ENCODE results near the gene MCCC1.
"Not testable (repeated sequence)": the region's sequence is repeated elsewhere in the genome, so short reads cannot be mapped to it uniquely, and the experiment has no call there.

The MCCC1 gene

GRCh38 chr3:182999767-183000166 lies 99.5 kb downstream of the MCCC1 start:
- peaks cover 3% of the 10 kb centered on the region for H3K9me3 Mint-ChIP-seq
- H3K4me1 Mint-ChIP-seq = peaks cover 5% of the 10 kb centered on the region
- H3K27me3 Mint-ChIP-seq = no peaks in the 10 kb centered on the region
- H3K36me3 Mint-ChIP-seq = no peaks in the 10 kb centered on the region
- H3K27ac Mint-ChIP-seq = no peak overlapping the region
- H3K4me3 Mint-ChIP-seq = no peak overlapping the region
- ATAC-seq = no peak

GRCh38 chr3:182993486-182994201 lies 105.7 kb downstream of the MCCC1 start:
- ATAC-seq, H3K36me3 Mint-ChIP-seq, H3K27me3 Mint-ChIP-seq, H3K27ac Mint-ChIP-seq, H3K9me3 Mint-ChIP-seq, H3K4me3 Mint-ChIP-seq: not testable (repeated sequence)
- H3K4me1 Mint-ChIP-seq = peaks cover 20% of the 10 kb centered on the region

GRCh38 chr3:182989566-182989965 lies 109.7 kb downstream of the MCCC1 start:
- no peak overlapping the region for H3K27ac Mint-ChIP-seq
- ATAC-seq = no peak
- peaks cover 14% of the 10 kb centered on the region for H3K4me1 Mint-ChIP-seq
- peaks cover 7% of the 10 kb centered on the region for H3K9me3 Mint-ChIP-seq
- H3K36me3 Mint-ChIP-seq = no peaks in the 10 kb centered on the region
- H3K4me3 Mint-ChIP-seq = no peak overlapping the region
- H3K27me3 Mint-ChIP-seq = no peaks in the 10 kb centered on the region

GRCh38 chr3:182986021-182986420 lies 113.3 kb downstream of the MCCC1 start:
- Mint-ChIP-seq H3K27ac (no peak overlapping the region), H3K4me1 (peaks cover 3% of the 10 kb centered on the region), H3K36me3 (no peaks in the 10 kb centered on the region), H3K9me3 (no peaks in the 10 kb centered on the region), H3K27me3 (no peaks in the 10 kb centered on the region), H3K4me3 (no peak overlapping the region)
- ATAC-seq = no peak

GRCh38 chr3:182983876-182984275 lies 115.4 kb downstream of the MCCC1 start:
- Mint-ChIP-seq H3K27ac (no peak overlapping the region), H3K4me3 (no peak overlapping the region), H3K36me3 (no peaks in the 10 kb centered on the region), H3K9me3 (no peaks in the 10 kb centered on the region), H3K4me1 (peaks cover 11% of the 10 kb centered on the region), H3K27me3 (no peaks in the 10 kb centered on the region)
- no peak for ATAC-seq

GRCh38 chr3:182981038-182981380 lies 118.3 kb downstream of the MCCC1 start:
- peak; percentile 6 for ATAC-seq
- H3K36me3 Mint-ChIP-seq = no peaks in the 10 kb centered on the region
- no peaks in the 10 kb centered on the region for H3K9me3 Mint-ChIP-seq
- H3K4me3 Mint-ChIP-seq = peak overlapping the region; percentile 76
- peaks cover 23% of the 10 kb centered on the region for H3K4me1 Mint-ChIP-seq
- H3K27me3 Mint-ChIP-seq = no peaks in the 10 kb centered on the region
- H3K27ac Mint-ChIP-seq = peak overlapping the region; percentile 74

- Mint-ChIP-seq H3K36me3 (no peaks in the 10 kb centered on the region), H3K27ac (peak within 1 kb of the TSS; percentile 87), H3K9me3 (no peaks in the 10 kb centered on the region)
These were observed 118.9 kb downstream of the MCCC1 start, which contains the start of gene DCUN1D1 for GRCh38 chr3:182980204-182981037. Gene DCUN1D1 (minus strand): TSS chr3:182980538. CDS start chr3:182980489, 49 bp downstream.

GRCh38 chr3:182979674-182980191 lies 119.6 kb downstream of the MCCC1 start:
- H3K27ac Mint-ChIP-seq = peak overlapping the region; percentile 87
- ATAC-seq = no peak
- H3K9me3 Mint-ChIP-seq = no peaks in the 10 kb centered on the region
- H3K4me1 Mint-ChIP-seq = peaks cover 31% of the 10 kb centered on the region
- H3K4me3 Mint-ChIP-seq = peak overlapping the region; percentile 91
- H3K27me3 Mint-ChIP-seq = no peaks in the 10 kb centered on the region
- H3K36me3 Mint-ChIP-seq = no peaks in the 10 kb centered on the region

More at GRCh38 chr3:182980204-182981037, 118.9 kb downstream of the MCCC1 start, which contains the start of gene DCUN1D1:
- ATAC-seq = peak; percentile 95
- peak within 1 kb of the TSS; percentile 91 for H3K4me3 Mint-ChIP-seq
- H3K27me3 Mint-ChIP-seq = no peaks in the 10 kb centered on the region
- H3K4me1 Mint-ChIP-seq = peaks cover 27% of the 10 kb centered on the region

GRCh38 chr3:182979103-182979673 lies 120.1 kb downstream of the MCCC1 start:
- H3K27ac Mint-ChIP-seq = peak overlapping the region; percentile 87
- H3K27me3 Mint-ChIP-seq = no peaks in the 10 kb centered on the region
- peak overlapping the region; percentile 91 for H3K4me3 Mint-ChIP-seq
- no peaks in the 10 kb centered on the region for H3K36me3 Mint-ChIP-seq
- H3K4me1 Mint-ChIP-seq = peaks cover 31% of the 10 kb centered on the region
- no peaks in the 10 kb centered on the region for H3K9me3 Mint-ChIP-seq
- no peak for ATAC-seq

- no peak overlapping the region for H3K4me3 Mint-ChIP-seq
- no peaks in the 10 kb centered on the region for H3K36me3 Mint-ChIP-seq
- peaks cover 31% of the 10 kb centered on the region for H3K4me1 Mint-ChIP-seq
- H3K27me3 Mint-ChIP-seq = no peaks in the 10 kb centered on the region
- H3K9me3 Mint-ChIP-seq = no peaks in the 10 kb centered on the region
- no peak for ATAC-seq
- no peak overlapping the region for H3K27ac Mint-ChIP-seq
These were observed 120.9 kb downstream of the MCCC1 start for GRCh38 chr3:182978387-182978786.

GRCh38 chr3:182973047-182973446 lies 126.2 kb downstream of the MCCC1 start:
- no peaks in the 10 kb centered on the region for H3K27me3 Mint-ChIP-seq
- no peak for ATAC-seq
- peaks cover 49% of the 10 kb centered on the region for H3K4me1 Mint-ChIP-seq
- H3K36me3 Mint-ChIP-seq = no peaks in the 10 kb centered on the region
- no peak overlapping the region for H3K4me3 Mint-ChIP-seq
- no peak overlapping the region for H3K27ac Mint-ChIP-seq
- no peaks in the 10 kb centered on the region for H3K9me3 Mint-ChIP-seq

- peaks cover 55% of the 10 kb centered on the region for H3K4me1 Mint-ChIP-seq
- H3K27me3 Mint-ChIP-seq = no peaks in the 10 kb centered on the region
- H3K9me3 Mint-ChIP-seq = no peaks in the 10 kb centered on the region
- no peak for ATAC-seq
- no peak overlapping the region for H3K4me3 Mint-ChIP-seq
- no peaks in the 10 kb centered on the region for H3K36me3 Mint-ChIP-seq
- no peak overlapping the region for H3K27ac Mint-ChIP-seq
These were observed 126.9 kb downstream of the MCCC1 start for GRCh38 chr3:182972387-182972786.

- no peaks in the 10 kb centered on the region for H3K27me3 Mint-ChIP-seq
- H3K36me3 Mint-ChIP-seq = no peaks in the 10 kb centered on the region
- no peak overlapping the region for H3K27ac Mint-ChIP-seq
- no peak for ATAC-seq
- no peak overlapping the region for H3K4me3 Mint-ChIP-seq
- H3K9me3 Mint-ChIP-seq = no peaks in the 10 kb centered on the region
- H3K4me1 Mint-ChIP-seq = peaks cover 60% of the 10 kb centered on the region
These were observed 127.7 kb downstream of the MCCC1 start for GRCh38 chr3:182971637-182972036.

GRCh38 chr3:182970811-182971418 lies 128.4 kb downstream of the MCCC1 start:
- H3K27ac Mint-ChIP-seq = no peak overlapping the region
- no peak for ATAC-seq
- H3K4me3 Mint-ChIP-seq = no peak overlapping the region
- peaks cover 61% of the 10 kb centered on the region for H3K4me1 Mint-ChIP-seq
- H3K36me3 Mint-ChIP-seq = peaks cover 6% of the 10 kb centered on the region
- no peaks in the 10 kb centered on the region for H3K27me3 Mint-ChIP-seq
- no peaks in the 10 kb centered on the region for H3K9me3 Mint-ChIP-seq

- H3K4me1 Mint-ChIP-seq = peaks cover 58% of the 10 kb centered on the region
- H3K9me3 Mint-ChIP-seq = no peaks in the 10 kb centered on the region
- peaks cover 6% of the 10 kb centered on the region for H3K36me3 Mint-ChIP-seq
- no peak overlapping the region for H3K4me3 Mint-ChIP-seq
- no peak for ATAC-seq
- H3K27me3 Mint-ChIP-seq = no peaks in the 10 kb centered on the region
- no peak overlapping the region for H3K27ac Mint-ChIP-seq
These were observed 129.4 kb downstream of the MCCC1 start for GRCh38 chr3:182969853-182970252.

Data from stimulated activated memory B cell treated with anti-CD40 and anti-IgM and Interleukin-4, amounts not matched to agents 10 μg/mL and 1 μg/mL and 100 μg/mL, for 72 hours (primary cell).